T47D (cell line): ENCODE data around the gene ATAD5.

Experiments used
- DNase-seq, 2 experiments: peaks; one replicate each; pipeline versions ENCODE4 v3.0.0 to v3.0.0-alpha.2; 2011 to 2012; ENCODE audit warnings: low read depth in 1 of 2, low spot score in 1 of 2
- JUND ChIP-seq: IDR thresholded peaks from 2 replicates; pipeline ENCODE4 v1.6.1; 2012; ENCODE audit warnings: low read depth
- in situ Hi-C: cut with HindIII; loops from 2 replicates; pipeline ENCODE4 v1.10.0; 2016; ENCODE audit warnings: low sequenced_read_pairs, low pct_unique_long_range_greater_than_20kb

The ATAD5 gene

GRCh38 chr17:30831663-30832437 is at the start of gene ATAD5:
TSS of gene ATAD5 (plus strand) at chr17:30831966. CDS start at chr17:30832348, 382 bp downstream.
- TF ChIP-seq JUND, result peak; percentile 8; the same call in 1 of the 2 replicates
- peak; percentile 91 to 96 for DNase-seq
- in situ Hi-C loops, result no loop called here

GRCh38 chr17:30782206-30782605 is 49.6 kb upstream of the ATAD5 start:
- in situ Hi-C loops, result no loop called here
- no peak for DNase-seq
- TF ChIP-seq JUND, result no peak

GRCh38 chr17:30788918-30789317 is 42.8 kb upstream of the ATAD5 start:
- TF ChIP-seq JUND, result no peak
- no peak for DNase-seq
- in situ Hi-C loops, result no loop called here

- TF ChIP-seq JUND, result no peak
- no peak for DNase-seq
- in situ Hi-C loops, result no loop called here
Observed at GRCh38 chr17:30790279-30790678, 41.5 kb upstream of the ATAD5 start.

GRCh38 chr17:30793282-30793977 is 38.3 kb upstream of the ATAD5 start:
- TF ChIP-seq JUND, result no peak
- in situ Hi-C loops, result no loop called here
- DNase-seq, result no peak

GRCh38 chr17:30794372-30794771 is 37.4 kb upstream of the ATAD5 start:
- in situ Hi-C loops, result no loop called here
- TF ChIP-seq JUND, result no peak
- no peak for DNase-seq

- in situ Hi-C loops, result no loop called here
- TF ChIP-seq JUND, result no peak
- no peak for DNase-seq
Observed at GRCh38 chr17:30796016-30796415, 35.8 kb upstream of the ATAD5 start.

- in situ Hi-C loops, result no loop called here
- TF ChIP-seq JUND, result no peak
- DNase-seq, result no peak
Observed at GRCh38 chr17:30801671-30802070, 30.1 kb upstream of the ATAD5 start.

GRCh38 chr17:30805944-30806456 is 25.8 kb upstream of the ATAD5 start:
- DNase-seq, result no peak
- no peak for TF ChIP-seq JUND
- in situ Hi-C loops, result no loop called here

GRCh38 chr17:30807896-30808295 is 23.9 kb upstream of the ATAD5 start:
- TF ChIP-seq JUND, result no peak
- no peak for DNase-seq
- in situ Hi-C loops, result no loop called here

- in situ Hi-C loops, result no loop called here
- no peak for TF ChIP-seq JUND
- no peak for DNase-seq
Observed at GRCh38 chr17:30808785-30809286, 22.9 kb upstream of the ATAD5 start.

GRCh38 chr17:30809867-30810266 is 21.9 kb upstream of the ATAD5 start:
- DNase-seq, result no peak
- TF ChIP-seq JUND, result no peak
- in situ Hi-C loops, result no loop called here
